Endothelial cell of umbilical vein (primary cell): Measurements from ENCODE around the gene SLC12A9. TPM values are rescaled to one million over a fixed set of nuclear protein-coding genes. Genes with fewer than 3 reads are reported as not detected.

Experiments
- BruUV-seq: library from RNA; stranded (reverse); fragments of 400-500 nt; replicated peaks from 2 replicates; lab custom pipeline; 2021; lab: Mats Ljungman, UMichigan
- CTCF ChIA-PET: fragments of 300-600, 350-600 bp; sonication (Branson Sonifier 250); formaldehyde crosslinking; loops from one replicate; lab custom pipeline; 2021; ENCODE audit warnings: antibody characterized with exemption, inconsistent platforms; lab: Charles Lee
- POLR2A ChIA-PET: fragments of 300-600, 350-600 bp; sonication (Branson Sonifier 250); formaldehyde crosslinking; loops from one replicate; lab custom pipeline; 2021; ENCODE audit warnings: antibody characterized with exemption, inconsistent platforms; lab: Charles Lee
- DNase-seq: peaks from one replicate; pipeline ENCODE4 v3.0.0-alpha.2; 2011; ENCODE audit warnings: low read depth, low spot score
- FAIRE-seq: peaks from 2 replicates; lab custom pipeline; 2011; peaks lifted over from hg19 to GRCh38; lab: Jason Lieb, UNC
- H2AFZ ChIP-seq: 2 replicates; pipeline ENCODE4 v1.6.0; 2012; ENCODE audit warnings: low read depth, low read length, control low read depth, inconsistent platforms
- H3K27ac ChIP-seq: 2 replicates; pipeline ENCODE4 v1.5.1; 2011; ENCODE audit warnings: low read depth, mild to moderate bottlenecking, control low read depth, low read length, moderate library complexity; ENCODE audit not compliant: insufficient read depth
- H3K27me3 ChIP-seq, 2 experiments: 2 replicates each; pipeline versions ENCODE4 v1.6.0 to v1.6.1; 2011; ENCODE audit warnings: low read length in 2 of 2, mixed read lengths in 1 of 2; ENCODE audit not compliant: control insufficient read depth in 2 of 2, insufficient read depth in 2 of 2
- H3K36me3 ChIP-seq, 2 experiments: 2 replicates in 1 of 2; 3 replicates in 1 of 2; pipeline ENCODE4 v1.5.1; 2011; ENCODE audit warnings: low read length in 2 of 2, mild to moderate bottlenecking in 1 of 2, moderate library complexity in 1 of 2; ENCODE audit not compliant: control insufficient read depth in 2 of 2, insufficient read depth in 2 of 2; ENCODE audit errors: extremely low read depth in 1 of 2
- H3K4me1 ChIP-seq: 3 replicates; pipeline ENCODE4 v1.5.1; 2011; ENCODE audit warnings: mild to moderate bottlenecking, low read length; ENCODE audit not compliant: control insufficient read depth, insufficient read depth; ENCODE audit errors: extremely low read depth
- H3K4me2 ChIP-seq: 2 replicates; pipeline ENCODE4 v1.6.1; 2011; ENCODE audit warnings: low read length, control low read depth, mixed read lengths; ENCODE audit not compliant: insufficient read depth
- H3K4me3 ChIP-seq, 3 experiments: fragments of 200-600 bp in 1 of 3; sonication (generic), shearing (Covaris generic) in 1 of 3; replicated peaks in 1 of 3; 2 replicates each; pipeline ENCODE4 v1.5.1; 2011 to 2016; ENCODE audit warnings: control low read depth in 3 of 3, low read length in 3 of 3, mild to moderate bottlenecking in 2 of 3, inconsistent platforms in 1 of 3, low read depth in 1 of 3, moderate library complexity in 1 of 3; ENCODE audit not compliant: insufficient read depth in 1 of 3
- H3K79me2 ChIP-seq: 2 replicates; pipeline ENCODE4 v1.6.0; 2012; ENCODE audit warnings: low read length, inconsistent platforms; ENCODE audit not compliant: control insufficient read depth, insufficient read depth
- H3K9ac ChIP-seq: replicated peaks from 2 replicates; pipeline ENCODE3; 2011; ENCODE audit warnings: low read length, control low read depth; ENCODE audit not compliant: insufficient read depth; ENCODE audit errors: extremely low read depth
- H3K9me1 ChIP-seq: replicated peaks from 3 replicates; pipeline ENCODE4 v1.6.0; 2011; ENCODE audit warnings: mild to moderate bottlenecking, low read length; ENCODE audit not compliant: control insufficient read depth, insufficient read depth; ENCODE audit errors: extremely low read depth
- H3K9me3 ChIP-seq: replicated peaks from 2 replicates; pipeline ENCODE4 v1.5.1; 2012; ENCODE audit warnings: low read length, inconsistent platforms; ENCODE audit not compliant: control insufficient read depth, insufficient read depth
- H4K20me1 ChIP-seq: replicated peaks from 2 replicates; pipeline ENCODE3; 2011; ENCODE audit warnings: mild to moderate bottlenecking, low read length; ENCODE audit not compliant: control insufficient read depth, insufficient read depth; ENCODE audit errors: extremely low read depth
- EZH2 ChIP-seq: IDR thresholded peaks from 2 replicates; pipeline ENCODE4 v1.6.1; 2012; ENCODE audit warnings: borderline replicate concordance, low read depth, mild to moderate bottlenecking, moderate library complexity, low read length, inconsistent platforms; ENCODE audit not compliant: severe bottlenecking
- FOS ChIP-seq: IDR thresholded peaks from 2 replicates; pipeline ENCODE4 v1.6.1; 2011; ENCODE audit warnings: mild to moderate bottlenecking, low read length, moderate library complexity, borderline replicate concordance; ENCODE audit not compliant: insufficient read depth
- GATA2 ChIP-seq: IDR thresholded peaks from 2 replicates; pipeline ENCODE4 v1.7.0; 2011; ENCODE audit warnings: low read depth, mild to moderate bottlenecking, moderate library complexity, mixed read lengths, low read length; ENCODE audit not compliant: insufficient read length, insufficient read depth
- JUN ChIP-seq: IDR thresholded peaks from 2 replicates; pipeline ENCODE4 v1.6.1; 2011; ENCODE audit warnings: borderline replicate concordance, low read depth; ENCODE audit not compliant: insufficient read length, insufficient read depth
- POLR2A ChIP-seq: IDR thresholded peaks from 2 replicates; pipeline ENCODE4 v1.6.1; 2012; ENCODE audit warnings: low read depth, mild to moderate bottlenecking, control low read depth, low read length
- POLR2AphosphoS5 ChIP-seq: IDR thresholded peaks from 2 replicates; pipeline ENCODE4 v1.6.1; 2012; ENCODE audit warnings: low read depth, mild to moderate bottlenecking, control low read depth, low read length, moderate library complexity; ENCODE audit not compliant: insufficient read depth
- dilution Hi-C: fragments of 300-500 bp; cut with MboI; formaldehyde crosslinking; loops from one replicate; pipeline ENCODE4 v1.15.0; 2019; ENCODE audit warnings: low sequenced_read_pairs; ENCODE audit not compliant: extremely low pct_ligation_motif_present
- intact Hi-C: fragments of 100-400 bp; cut with micrococcal nuclease; formaldehyde crosslinking; loops from one replicate; pipeline ENCODE4 v1.10.0; 2022
- polyA plus RNA-seq, 4 experiments: library from polyadenylated mRNA; depleted of rRNA in 3 of 4; stranded (reverse) in 3 of 4; unstranded in 1 of 4; fragments of >200 nt; gene quantifications; 2 replicates each; pipeline versions ENCODE4 v1.2.1 to v1.2.3, GENCODE V29; 2011 to 2012; ENCODE audit warnings: missing spikeins in 1 of 4
- total RNA-seq: library from RNA; stranded (reverse); gene quantifications from 2 replicates; pipeline ENCODE4 v1.2.3, GENCODE V29; 2021
- TF ChIP-seq, protein P1 (sequence below), 2 donors: IDR thresholded peaks; 1 replicate in 1 of 2; 2 replicates in 1 of 2; pipeline ENCODE4 v1.5.1; 2011; ENCODE audit warnings: low read length in 2 of 2, mild to moderate bottlenecking in 2 of 2, moderate library complexity in 2 of 2, control low read depth in 1 of 2, inconsistent platforms in 1 of 2, low read depth in 1 of 2; ENCODE audit not compliant: insufficient read depth in 1 of 2; ENCODE audit errors: extremely low read depth in 1 of 2

The SLC12A9 gene
- total and polyA plus RNA-seq, 2 donors (not counting 3 experiments of a cell fraction or from before 2014, with no cell fraction given): 35.0 to 37.0 TPM

GRCh38 chr7:100827330-100828226, 24.9 kb upstream of the SLC12A9 start, which contains the start of gene EPHB4:
Gene EPHB4 (minus strand): TSS chr7:100827523. CDS start chr7:100827030, 493 bp downstream.
- H2AFZ ChIP-seq: peak within 1 kb of the TSS; percentile 25
- intact Hi-C loops: loop anchor here (1.0 to 2.0 kb wide), 4 partner anchors 9 to 123 kb away; partner anchors contain the start of gene UFSP1
- FAIRE-seq (peak; percentile 94), DNase-seq (peak; percentile 88)
- peak within 1 kb of the TSS; percentile 88 to 92 (median 90) for H3K4me3 ChIP-seq
- H3K36me3 ChIP-seq: peaks cover 9 to 15% of the 10 kb centered on the region in 2 experiments
- CTCF ChIA-PET: interaction anchor here (0.6 to 5.8 kb wide), 12 partner anchors 9 to 122 kb away, joined by 3 to 130 read pairs (median 6); partner anchors contain the start of genes POP7, SLC12A9 and UFSP1
- dilution Hi-C loops: loop anchor here (25.0 kb wide), 1 partner anchor 115 kb away; the partner anchor contains the start of genes EPO and POP7
- no TSS peak for BruUV-seq
- peak within 1 kb of the TSS; percentile 89 for H3K4me2 ChIP-seq
- H3K4me1 ChIP-seq: peaks cover 23% of the 10 kb centered on the region
- no peaks in the 10 kb centered on the region for H3K9me3 ChIP-seq
- H4K20me1 ChIP-seq: no peaks in the 10 kb centered on the region
- H3K27me3 ChIP-seq: no peaks in the 10 kb centered on the region
- H3K9ac ChIP-seq: peak within 1 kb of the TSS; percentile 76
- no peaks in the 10 kb centered on the region for H3K9me1 ChIP-seq
- peaks cover 46% of the 10 kb centered on the region for H3K79me2 ChIP-seq
- TF ChIP-seq POLR2A (peak; percentile 17), JUN (no peak), GATA2 (no peak), POLR2AphosphoS5 (peak; percentile 70), EZH2 (no peak), FOS (no peak)
- TF ChIP-seq, protein P1, sequence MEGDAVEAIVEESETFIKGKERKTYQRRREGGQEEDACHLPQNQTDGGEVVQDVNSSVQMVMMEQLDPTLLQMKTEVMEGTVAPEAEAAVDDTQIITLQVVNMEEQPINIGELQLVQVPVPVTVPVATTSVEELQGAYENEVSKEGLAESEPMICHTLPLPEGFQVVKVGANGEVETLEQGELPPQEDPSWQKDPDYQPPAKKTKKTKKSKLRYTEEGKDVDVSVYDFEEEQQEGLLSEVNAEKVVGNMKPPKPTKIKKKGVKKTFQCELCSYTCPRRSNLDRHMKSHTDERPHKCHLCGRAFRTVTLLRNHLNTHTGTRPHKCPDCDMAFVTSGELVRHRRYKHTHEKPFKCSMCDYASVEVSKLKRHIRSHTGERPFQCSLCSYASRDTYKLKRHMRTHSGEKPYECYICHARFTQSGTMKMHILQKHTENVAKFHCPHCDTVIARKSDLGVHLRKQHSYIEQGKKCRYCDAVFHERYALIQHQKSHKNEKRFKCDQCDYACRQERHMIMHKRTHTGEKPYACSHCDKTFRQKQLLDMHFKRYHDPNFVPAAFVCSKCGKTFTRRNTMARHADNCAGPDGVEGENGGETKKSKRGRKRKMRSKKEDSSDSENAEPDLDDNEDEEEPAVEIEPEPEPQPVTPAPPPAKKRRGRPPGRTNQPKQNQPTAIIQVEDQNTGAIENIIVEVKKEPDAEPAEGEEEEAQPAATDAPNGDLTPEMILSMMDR (IDR thresholded peaks at IDR 0.05; ENCODE audit: extremely low read depth in 1 of 2, insufficient read depth in 1 of 2, low read depth in 1 of 2, low read length in 2 of 2): peak; percentile 42 to 62
- peak within 1 kb of the TSS; percentile 94 for H3K27ac ChIP-seq
- POLR2A ChIA-PET: interaction anchor here (0.5 to 2.1 kb wide), 7 partner anchors 8 to 1536 kb away, joined by 3 to 10 read pairs (median 6); partner anchors contain the start of genes POP7, SLC12A9 and SRRT
